HG03139 (cell line): Measurements from ENCODE around the gene CACNA1F.

Source experiments
- ATAC-seq: cut with Tn5 transposase; IDR thresholded peaks from one replicate; pipeline ENCODE4 v1.9.1; 2021; ENCODE audit not compliant: unreplicated experiment

CACNA1F gene

GRCh38 chrX:49257846-49258748 lies 25.0 kb upstream of the CACNA1F start:
- no peak for ATAC-seq

GRCh38 chrX:49257074-49257790 lies 24.1 kb upstream of the CACNA1F start:
- ATAC-seq, result no peak

- no peak for ATAC-seq
These were observed 23.3 kb upstream of the CACNA1F start for GRCh38 chrX:49256268-49256995.

- no peak for ATAC-seq
These were observed 21.5 kb upstream of the CACNA1F start for GRCh38 chrX:49254639-49255038.

GRCh38 chrX:49251325-49251724 lies 18.2 kb upstream of the CACNA1F start:
- ATAC-seq, result no peak

- no peak for ATAC-seq
These were observed 17.4 kb upstream of the CACNA1F start for GRCh38 chrX:49250578-49250977.

- ATAC-seq, result no peak
These were observed 16.9 kb upstream of the CACNA1F start for GRCh38 chrX:49250066-49250465.

GRCh38 chrX:49249616-49250015 lies 16.5 kb upstream of the CACNA1F start:
- no peak for ATAC-seq

- no peak for ATAC-seq
These were observed 15.9 kb upstream of the CACNA1F start for GRCh38 chrX:49249071-49249470.

- ATAC-seq, result no peak
These were observed 15.0 kb upstream of the CACNA1F start for GRCh38 chrX:49247916-49248811.

- no peak for ATAC-seq
These were observed 14.2 kb upstream of the CACNA1F start for GRCh38 chrX:49247346-49247745.

- no peak for ATAC-seq
These were observed 13.4 kb upstream of the CACNA1F start for GRCh38 chrX:49246541-49246940.

GRCh38 chrX:49244207-49244606 lies 11.1 kb upstream of the CACNA1F start:
- no peak for ATAC-seq

- no peak for ATAC-seq
These were observed 10.0 kb upstream of the CACNA1F start for GRCh38 chrX:49243166-49243565.

- ATAC-seq, result no peak
These were observed 9.5 kb upstream of the CACNA1F start for GRCh38 chrX:49242545-49243066.

GRCh38 chrX:49238735-49239134 lies 5.6 kb upstream of the CACNA1F start:
- ATAC-seq, result no peak

GRCh38 chrX:49237060-49237459 lies 3.9 kb upstream of the CACNA1F start:
- ATAC-seq, result no peak

- no peak for ATAC-seq
These were observed 881 bp upstream of the CACNA1F start for GRCh38 chrX:49233887-49234555.

- no peak for ATAC-seq
These were observed 615 bp downstream of the CACNA1F start for GRCh38 chrX:49232525-49232924.
